Neural crest cell (in vitro differentiated cells): Measurements from ENCODE around the gene PPP2R2C. TPM values are rescaled to one million over a fixed set of nuclear protein-coding genes. Genes with fewer than 3 reads are reported as not detected.

Experiments
- DNase-seq: peaks from one replicate; pipeline ENCODE4 v3.0.0; 2021; ENCODE audit warnings: low read depth, mixed read lengths, low spot score
- H3K27ac Mint-ChIP-seq: one replicate; pipeline ENCODE4 v1.8.0; 2021; ENCODE audit warnings: mild to moderate bottlenecking, mixed read lengths; ENCODE audit not compliant: unreplicated experiment
- H3K27me3 Mint-ChIP-seq: 2 replicates; pipeline ENCODE4 v1.8.0; 2021; ENCODE audit warnings: low read depth, mild to moderate bottlenecking, mixed read lengths
- H3K36me3 Mint-ChIP-seq: 2 replicates; pipeline ENCODE4 v1.8.0; 2021; ENCODE audit warnings: low read depth, mild to moderate bottlenecking, mixed read lengths
- H3K4me1 Mint-ChIP-seq: 2 replicates; pipeline ENCODE4 v1.8.0; 2021; ENCODE audit warnings: mixed read lengths
- H3K4me3 Mint-ChIP-seq: one replicate; pipeline ENCODE4 v1.8.0; 2021; ENCODE audit warnings: mild to moderate bottlenecking, mixed read lengths
- H3K9me3 Mint-ChIP-seq: 2 replicates; pipeline ENCODE4 v1.8.0; 2021; ENCODE audit warnings: mixed read lengths
- total RNA-seq: library from RNA; stranded (reverse); gene quantifications from 2 replicates; pipeline ENCODE4 v1.2.1, GENCODE V29; 2021
- TF ChIP-seq, protein P1 (sequence below): fragments of 200-600 bp; sonication (generic); conservative IDR thresholded peaks from 2 replicates; pipeline ENCODE4 v1.5.0; 2021; ENCODE audit warnings: antibody characterized with exemption, mild to moderate bottlenecking

The PPP2R2C gene
- total RNA-seq, 1 donor from 2014 or later, result 0.35 TPM

GRCh38 chr4:6331018-6331417, 141.4 kb downstream of the PPP2R2C start:
- Mint-ChIP-seq H3K36me3 (no peaks in the 10 kb centered on the region), H3K4me3 (no peak overlapping the region), H3K4me1 (no peaks in the 10 kb centered on the region), H3K9me3 (no peaks in the 10 kb centered on the region), H3K27me3 (peaks cover 23% of the 10 kb centered on the region), H3K27ac (no peak overlapping the region)
- TF ChIP-seq, protein P1, sequence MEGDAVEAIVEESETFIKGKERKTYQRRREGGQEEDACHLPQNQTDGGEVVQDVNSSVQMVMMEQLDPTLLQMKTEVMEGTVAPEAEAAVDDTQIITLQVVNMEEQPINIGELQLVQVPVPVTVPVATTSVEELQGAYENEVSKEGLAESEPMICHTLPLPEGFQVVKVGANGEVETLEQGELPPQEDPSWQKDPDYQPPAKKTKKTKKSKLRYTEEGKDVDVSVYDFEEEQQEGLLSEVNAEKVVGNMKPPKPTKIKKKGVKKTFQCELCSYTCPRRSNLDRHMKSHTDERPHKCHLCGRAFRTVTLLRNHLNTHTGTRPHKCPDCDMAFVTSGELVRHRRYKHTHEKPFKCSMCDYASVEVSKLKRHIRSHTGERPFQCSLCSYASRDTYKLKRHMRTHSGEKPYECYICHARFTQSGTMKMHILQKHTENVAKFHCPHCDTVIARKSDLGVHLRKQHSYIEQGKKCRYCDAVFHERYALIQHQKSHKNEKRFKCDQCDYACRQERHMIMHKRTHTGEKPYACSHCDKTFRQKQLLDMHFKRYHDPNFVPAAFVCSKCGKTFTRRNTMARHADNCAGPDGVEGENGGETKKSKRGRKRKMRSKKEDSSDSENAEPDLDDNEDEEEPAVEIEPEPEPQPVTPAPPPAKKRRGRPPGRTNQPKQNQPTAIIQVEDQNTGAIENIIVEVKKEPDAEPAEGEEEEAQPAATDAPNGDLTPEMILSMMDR, result peak; percentile 67
- DNase-seq, result no peak

GRCh38 chr4:6330384-6330767, 142.0 kb downstream of the PPP2R2C start:
- TF ChIP-seq, protein P1, result no peak
- no peaks in the 10 kb centered on the region for H3K4me1 Mint-ChIP-seq
- H3K27ac Mint-ChIP-seq, result no peak overlapping the region
- H3K4me3 Mint-ChIP-seq, result no peak overlapping the region
- no peak for DNase-seq
- peaks cover 22% of the 10 kb centered on the region for H3K27me3 Mint-ChIP-seq
- no peaks in the 10 kb centered on the region for H3K9me3 Mint-ChIP-seq
- H3K36me3 Mint-ChIP-seq, result no peaks in the 10 kb centered on the region

DNA sequence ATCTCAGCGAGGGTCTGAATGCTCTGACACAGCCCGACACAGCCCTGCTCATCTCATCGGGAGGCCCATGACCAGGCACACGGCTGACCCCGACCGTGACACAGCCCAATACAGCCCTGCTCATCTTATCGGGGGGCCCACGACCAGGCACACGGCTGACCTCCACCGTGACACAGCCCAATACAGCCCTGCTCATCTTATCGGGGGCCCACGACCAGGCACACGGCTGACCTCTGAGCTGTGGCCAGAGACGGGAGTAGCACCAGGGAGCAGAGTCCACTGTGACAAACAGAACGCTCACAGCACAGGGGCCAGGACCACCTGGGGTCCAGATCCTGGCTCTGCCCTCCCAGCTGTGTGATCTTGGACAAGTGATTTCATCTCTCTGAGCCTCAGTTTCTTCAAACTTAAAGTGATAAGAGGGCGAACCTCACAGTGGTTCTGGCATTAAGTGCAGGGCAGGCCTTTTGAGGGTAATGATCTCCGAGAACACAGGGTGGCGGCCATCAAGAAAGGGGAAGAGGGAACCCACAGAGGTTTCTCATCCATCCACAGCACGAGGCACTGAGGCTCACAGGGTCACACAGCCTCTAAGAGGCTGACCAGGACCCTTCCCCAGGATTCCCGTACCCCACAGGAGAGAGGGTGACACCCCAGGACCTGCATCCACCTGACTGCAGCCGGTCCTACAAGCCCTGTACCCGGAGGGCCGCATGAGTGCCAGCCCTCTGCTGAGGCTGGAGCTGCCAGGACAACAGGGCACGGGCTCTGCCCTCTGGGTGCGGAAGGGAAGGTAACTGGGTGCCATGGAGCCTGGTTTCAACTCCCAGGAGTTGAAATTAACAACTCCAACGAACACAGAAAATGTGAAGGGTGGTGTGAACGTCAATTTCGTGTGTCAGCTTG, 142.7 kb downstream of the PPP2R2C start:
- Mint-ChIP-seq H3K9me3 (no peaks in the 10 kb centered on the region), H3K4me1 (peaks cover 1% of the 10 kb centered on the region), H3K27me3 (peaks cover 17% of the 10 kb centered on the region), H3K27ac (no peak overlapping the region), H3K4me3 (no peak overlapping the region), H3K36me3 (no peaks in the 10 kb centered on the region)
- TF ChIP-seq, protein P1, result no peak
- DNase-seq, result no peak

DNA sequence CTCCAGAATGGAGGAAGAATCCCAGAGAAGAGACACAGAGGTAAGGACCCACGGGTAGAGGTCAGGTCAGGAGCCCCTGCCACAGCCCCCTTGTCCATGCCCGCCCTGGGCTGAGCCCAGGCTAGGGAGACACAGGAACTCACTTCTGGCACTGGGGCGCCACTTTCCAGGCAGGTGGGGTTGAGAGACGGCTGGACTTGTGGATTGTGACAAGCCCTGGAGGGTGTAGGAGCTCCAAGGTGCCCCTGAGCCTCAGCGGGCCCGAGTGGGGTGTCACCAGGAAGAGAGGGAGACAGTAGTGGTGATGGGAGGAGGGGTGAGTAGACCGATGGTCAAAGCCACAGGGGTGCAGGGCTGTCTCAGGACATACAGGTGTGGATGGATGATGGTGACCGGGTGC, 143.9 kb downstream of the PPP2R2C start:
- Mint-ChIP-seq H3K4me3 (no peak overlapping the region), H3K9me3 (no peaks in the 10 kb centered on the region), H3K27ac (no peak overlapping the region), H3K27me3 (peaks cover 19% of the 10 kb centered on the region), H3K36me3 (no peaks in the 10 kb centered on the region), H3K4me1 (peaks cover 4% of the 10 kb centered on the region)
- no peak for DNase-seq
- TF ChIP-seq, protein P1, result no peak

GRCh38 chr4:6327220-6327917, 145.0 kb downstream of the PPP2R2C start:
- H3K36me3 Mint-ChIP-seq, result no peaks in the 10 kb centered on the region
- no peak overlapping the region for H3K27ac Mint-ChIP-seq
- H3K4me1 Mint-ChIP-seq, result peaks cover 4% of the 10 kb centered on the region
- TF ChIP-seq, protein P1, result peak; percentile 95
- peaks cover 19% of the 10 kb centered on the region for H3K27me3 Mint-ChIP-seq
- DNase-seq, result peak; percentile 92
- H3K9me3 Mint-ChIP-seq, result no peaks in the 10 kb centered on the region
- no peak overlapping the region for H3K4me3 Mint-ChIP-seq
